Dedifferentiated amniotic fluid mesenchymal stem cell (primary cell): ENCODE measurements around the gene BFAR.
A peak's percentile ranks its signal among the peaks of the same experiment; 100 is the strongest.
"Not testable (repeated sequence)": the region's sequence is repeated elsewhere in the genome, so short reads cannot be mapped to it uniquely, and the experiment has no call there.

Experiments
- DNase-seq: peaks from one replicate; pipeline ENCODE4 v3.0.0-alpha.2; 2016; ENCODE audit errors: extremely low spot score

The BFAR gene, protein sequence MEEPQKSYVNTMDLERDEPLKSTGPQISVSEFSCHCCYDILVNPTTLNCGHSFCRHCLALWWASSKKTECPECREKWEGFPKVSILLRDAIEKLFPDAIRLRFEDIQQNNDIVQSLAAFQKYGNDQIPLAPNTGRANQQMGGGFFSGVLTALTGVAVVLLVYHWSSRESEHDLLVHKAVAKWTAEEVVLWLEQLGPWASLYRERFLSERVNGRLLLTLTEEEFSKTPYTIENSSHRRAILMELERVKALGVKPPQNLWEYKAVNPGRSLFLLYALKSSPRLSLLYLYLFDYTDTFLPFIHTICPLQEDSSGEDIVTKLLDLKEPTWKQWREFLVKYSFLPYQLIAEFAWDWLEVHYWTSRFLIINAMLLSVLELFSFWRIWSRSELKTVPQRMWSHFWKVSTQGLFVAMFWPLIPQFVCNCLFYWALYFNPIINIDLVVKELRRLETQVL

DNA sequence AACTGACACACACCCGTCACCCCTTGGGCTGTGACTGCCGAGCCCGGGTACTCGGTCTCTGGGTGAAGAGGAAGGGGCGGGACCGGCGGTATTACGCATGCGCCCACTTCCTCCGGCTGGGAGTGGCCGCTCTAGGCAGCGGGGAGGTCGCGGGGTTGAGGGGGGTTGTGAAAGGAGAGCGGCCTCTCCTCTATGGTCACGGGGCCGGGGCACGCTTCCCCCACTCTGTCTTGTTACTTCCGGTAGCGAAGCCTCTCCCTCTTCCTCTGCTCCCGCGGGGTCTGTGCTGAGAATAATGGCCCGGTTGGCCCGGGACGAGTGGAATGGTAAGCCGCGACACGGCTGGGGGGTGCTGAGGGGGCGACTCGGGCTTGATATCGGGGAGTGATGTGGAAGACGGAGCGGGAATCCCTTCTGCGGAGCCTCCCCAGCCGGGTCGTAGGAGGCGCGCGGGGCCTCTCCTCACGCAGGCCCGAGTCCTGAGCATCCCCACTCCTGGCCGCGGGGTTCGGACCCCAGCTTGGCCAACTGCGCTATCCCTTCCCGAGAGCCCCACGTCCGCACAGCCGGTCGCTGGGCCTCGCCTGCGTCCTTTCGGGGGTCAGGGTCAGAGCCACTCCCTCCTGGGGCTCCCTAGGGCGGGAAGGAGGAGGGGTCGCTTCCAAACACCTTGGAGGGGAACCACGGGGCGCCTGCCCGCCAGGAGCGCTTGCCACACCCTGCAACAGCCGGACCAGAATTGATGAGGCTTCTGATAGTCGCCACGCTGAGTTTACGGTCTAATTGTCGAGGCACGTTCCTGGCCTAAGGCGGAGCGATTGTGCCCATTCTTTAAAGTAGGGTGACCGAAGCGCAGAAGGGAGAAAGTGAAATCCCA is at the start of gene BFAR:
BFAR (plus strand) TSS at position 259 of the 877 bp plus-strand sequence. CDS start 11,396 bp downstream, outside the sequence.
- peak; percentile 90 for DNase-seq

DNA sequence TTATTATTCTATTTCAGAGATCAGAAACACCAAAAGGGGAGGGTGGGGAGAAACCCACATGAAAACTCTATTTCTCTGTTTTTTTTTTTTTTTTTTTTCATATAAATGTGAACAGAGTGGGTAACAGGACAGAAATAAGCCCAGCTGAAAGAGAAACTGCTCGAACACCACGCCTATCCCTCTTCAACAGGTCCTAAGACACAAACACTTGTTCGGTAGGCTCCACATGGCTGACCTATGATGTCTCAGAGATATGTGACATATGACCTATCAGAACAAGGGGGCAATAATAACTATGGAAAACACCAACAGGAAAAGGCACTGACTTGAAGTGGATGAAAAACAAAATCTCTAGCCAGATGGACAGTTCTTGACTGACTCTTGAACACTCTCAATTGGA is 47.5 kb upstream of the BFAR start:
- no peak for DNase-seq

DNA sequence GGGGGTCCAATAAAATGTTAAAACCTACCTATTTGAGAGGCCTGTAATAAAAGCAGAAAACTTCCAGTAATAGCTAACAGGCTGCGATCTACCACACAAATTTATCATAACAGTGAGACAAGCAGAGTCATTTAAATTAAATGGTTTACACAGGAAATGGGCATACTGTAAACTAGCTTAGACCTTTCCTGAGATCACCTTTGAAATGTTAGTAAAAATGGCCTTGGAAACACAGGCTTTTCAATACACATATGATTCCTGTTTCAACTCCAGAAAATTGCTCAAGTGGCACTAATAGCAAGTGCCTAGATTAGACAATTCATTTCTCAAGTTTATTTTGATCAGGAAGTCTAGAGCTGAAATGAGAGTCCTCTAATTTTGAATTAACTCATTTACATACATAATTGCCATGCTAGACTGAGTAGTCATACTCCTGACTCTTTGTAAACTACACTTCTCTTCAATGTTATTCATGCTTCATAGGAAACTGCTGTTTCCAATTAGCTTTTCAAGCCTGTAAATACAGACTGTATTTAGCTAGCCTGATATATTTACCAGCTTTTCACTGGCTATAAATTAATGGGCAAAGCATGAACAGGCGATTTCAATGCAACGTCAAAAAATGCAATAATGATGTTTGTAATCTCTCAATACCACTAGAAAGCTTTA is 46.0 kb upstream of the BFAR start:
- DNase-seq: no peak

DNA sequence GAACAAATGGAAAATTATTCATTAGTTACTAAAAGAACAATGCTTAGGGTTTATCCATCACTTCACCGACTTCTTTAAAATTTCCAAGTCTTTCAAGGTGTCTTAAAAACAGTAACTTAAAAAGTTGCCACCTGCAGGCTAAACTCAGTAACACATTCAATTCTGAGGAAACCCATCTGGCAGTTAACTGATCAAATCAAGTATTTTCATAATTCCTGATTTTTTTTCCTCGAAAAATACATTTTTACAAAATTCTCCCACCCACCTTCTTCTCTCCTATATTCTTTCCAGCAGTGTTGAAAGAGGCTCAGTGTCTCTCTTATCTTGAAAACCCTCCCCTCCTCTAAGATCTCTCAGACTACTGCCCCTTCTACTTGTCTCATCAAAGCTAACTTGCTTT is 32.6 kb upstream of the BFAR start:
- DNase-seq: peak; percentile 40

DNA sequence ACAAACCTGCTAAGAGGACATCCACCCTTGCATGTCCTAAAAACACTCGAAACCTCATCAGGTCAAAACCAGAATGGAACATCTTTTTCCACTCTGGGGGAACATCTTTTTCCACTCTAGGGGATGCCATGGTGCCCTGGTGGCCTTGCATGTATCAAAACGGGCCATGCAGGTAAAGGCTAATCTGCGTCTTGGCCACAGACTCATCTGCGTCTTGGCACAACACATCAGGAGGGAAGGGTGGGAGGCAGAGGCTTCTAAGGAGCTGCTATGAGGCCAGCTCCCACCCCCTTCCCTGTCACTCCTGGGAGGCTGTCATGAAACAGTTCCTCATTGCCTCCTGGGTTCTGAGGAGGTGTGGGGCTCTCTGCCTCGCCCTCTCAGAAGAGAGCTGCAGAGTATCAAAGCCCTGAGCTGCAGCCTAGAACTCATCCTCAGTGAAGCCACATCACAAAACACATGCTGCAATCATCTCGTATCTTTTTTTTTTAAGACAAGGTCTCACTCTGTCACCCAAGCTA is 30.2 kb upstream of the BFAR start:
- no peak for DNase-seq

DNA sequence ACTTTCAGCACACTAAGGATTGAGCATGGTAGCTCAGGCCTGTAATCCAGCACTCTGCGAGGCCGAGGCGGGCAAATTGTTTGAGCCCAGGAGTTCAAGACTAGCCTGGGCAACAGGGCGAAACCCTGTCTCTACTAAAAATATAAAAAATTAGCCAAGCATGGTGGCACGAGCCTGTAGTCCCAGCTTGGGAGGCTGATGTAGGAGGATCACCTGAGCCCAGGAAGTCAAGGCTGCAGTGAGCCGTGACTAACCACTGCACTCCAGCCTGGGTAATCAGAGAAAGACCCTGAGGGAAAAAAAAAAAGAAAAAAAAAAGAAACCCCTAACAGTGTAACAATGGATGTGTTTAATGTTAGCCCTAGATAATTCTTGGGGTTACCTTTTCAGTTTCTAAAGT is 26.6 kb upstream of the BFAR start:
- no peak for DNase-seq

DNA sequence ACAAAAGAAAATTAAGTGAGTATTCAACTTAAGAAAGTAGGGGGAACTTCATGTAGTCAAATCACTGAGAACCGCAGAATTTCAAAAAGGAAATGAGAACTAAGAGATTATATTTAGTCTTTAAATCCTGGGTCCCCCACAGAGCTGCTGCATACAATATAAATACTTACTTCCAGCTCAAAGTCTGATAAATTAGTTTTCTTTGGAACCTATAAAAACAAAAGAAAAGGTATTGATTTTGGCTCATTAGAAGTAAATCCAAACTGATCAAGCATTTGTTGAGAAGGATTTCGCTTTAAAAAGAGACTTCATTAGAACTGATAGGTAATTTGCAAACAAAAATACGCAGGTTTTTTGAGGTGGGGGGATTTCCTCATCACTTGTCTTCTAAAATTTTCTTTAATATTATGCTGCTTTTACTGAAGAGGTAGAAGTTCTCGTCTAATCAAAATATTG is 24.6 kb upstream of the BFAR start:
- DNase-seq: no peak

DNA sequence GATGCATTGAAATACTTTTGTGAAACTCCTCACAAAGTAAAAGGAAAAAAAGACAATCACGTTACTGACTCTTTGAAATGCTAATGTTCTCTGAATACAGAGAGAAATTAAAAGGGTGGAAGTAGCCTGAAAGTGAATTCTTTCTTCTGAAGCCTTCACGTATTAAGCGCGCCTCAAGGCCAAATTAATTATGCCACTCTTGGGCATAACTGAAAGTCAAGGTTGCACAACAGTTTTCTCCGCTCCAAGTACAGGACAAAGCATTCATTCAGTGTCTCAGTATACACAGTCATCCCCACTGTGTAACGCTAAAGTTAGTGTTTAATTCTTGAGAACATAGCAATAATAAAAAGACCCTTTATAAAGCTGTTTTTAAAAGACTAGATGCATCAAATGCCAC is 24.1 kb upstream of the BFAR start:
- DNase-seq: no peak

DNA sequence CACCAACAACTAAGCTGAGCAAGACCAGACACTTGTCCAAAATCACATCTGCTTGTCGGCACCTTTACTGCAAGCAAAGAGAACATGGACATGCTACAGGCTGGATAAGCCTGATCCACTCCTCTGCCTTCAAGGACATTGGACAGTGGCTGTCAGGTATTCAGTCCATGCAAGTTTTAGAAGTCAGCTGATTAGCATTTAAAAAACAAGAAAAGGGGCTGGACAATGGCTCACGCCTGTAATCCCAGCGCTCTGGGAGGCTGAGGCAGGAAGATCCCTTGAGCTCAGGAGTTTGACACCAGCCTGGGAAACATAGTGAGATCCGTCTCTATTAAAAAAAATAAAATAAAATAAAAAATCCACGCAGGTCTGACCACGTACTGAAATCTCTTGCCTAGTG is 23.0 kb upstream of the BFAR start:
- DNase-seq: no peak

DNA sequence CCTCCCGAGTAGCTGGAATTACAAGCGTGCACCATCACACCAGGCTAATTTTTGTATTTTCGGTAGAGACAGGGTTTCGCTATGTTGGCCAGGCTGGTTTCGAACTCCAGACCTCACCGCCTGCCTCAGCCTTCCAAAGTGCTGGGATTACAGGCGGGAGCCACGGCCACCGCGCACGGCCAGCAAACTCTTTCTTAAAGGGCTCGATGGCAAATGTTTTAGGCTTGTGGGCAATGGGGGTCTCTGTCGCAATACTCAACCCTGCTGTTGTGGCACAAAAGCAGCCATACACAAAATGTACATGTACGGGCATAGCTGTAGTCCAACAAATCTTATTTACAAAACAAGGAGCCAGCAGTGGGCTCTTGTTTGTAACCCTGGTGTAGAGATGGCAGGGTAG is 21.1 kb upstream of the BFAR start:
- DNase-seq: no peak

DNA sequence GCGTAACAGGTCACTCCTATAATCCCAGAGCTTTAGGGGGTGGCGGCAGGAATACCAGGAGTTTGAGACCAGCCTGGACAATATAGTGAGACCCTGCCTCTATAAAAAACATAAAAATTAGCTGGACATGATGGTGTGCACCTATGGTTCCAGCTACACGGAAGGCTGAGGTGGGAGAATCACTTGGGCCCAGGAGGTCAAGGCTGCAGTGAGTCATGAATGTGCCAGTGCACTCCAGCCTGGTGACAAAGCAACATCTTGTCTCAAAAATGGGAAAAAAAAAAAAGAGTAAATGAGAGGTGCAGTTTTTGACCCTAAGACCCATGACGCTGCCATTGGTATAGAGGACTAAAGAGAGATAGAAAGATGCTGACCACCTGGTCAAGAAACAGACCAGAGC is 18.8 kb upstream of the BFAR start:
- no peak for DNase-seq

DNA sequence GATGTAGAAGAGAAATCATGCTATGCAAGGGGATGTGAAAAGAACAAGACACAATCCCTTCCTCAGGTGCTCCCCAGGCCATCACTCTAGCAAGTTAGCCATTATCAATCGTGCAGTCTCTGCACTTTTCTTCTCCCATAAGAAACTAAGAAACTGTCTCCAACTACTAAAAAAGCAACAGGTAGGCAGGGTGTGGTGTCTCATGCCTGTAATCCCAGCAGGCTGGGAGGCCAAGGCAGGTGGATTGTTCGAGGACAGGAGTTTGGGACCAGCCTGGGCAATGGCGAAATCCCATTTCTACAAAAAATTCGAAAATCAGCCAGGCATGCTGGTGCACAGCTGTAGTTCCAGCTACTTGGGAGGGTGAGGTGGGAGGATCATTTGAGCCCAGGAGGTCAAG is 16.5 kb upstream of the BFAR start:
- DNase-seq: no peak

DNA sequence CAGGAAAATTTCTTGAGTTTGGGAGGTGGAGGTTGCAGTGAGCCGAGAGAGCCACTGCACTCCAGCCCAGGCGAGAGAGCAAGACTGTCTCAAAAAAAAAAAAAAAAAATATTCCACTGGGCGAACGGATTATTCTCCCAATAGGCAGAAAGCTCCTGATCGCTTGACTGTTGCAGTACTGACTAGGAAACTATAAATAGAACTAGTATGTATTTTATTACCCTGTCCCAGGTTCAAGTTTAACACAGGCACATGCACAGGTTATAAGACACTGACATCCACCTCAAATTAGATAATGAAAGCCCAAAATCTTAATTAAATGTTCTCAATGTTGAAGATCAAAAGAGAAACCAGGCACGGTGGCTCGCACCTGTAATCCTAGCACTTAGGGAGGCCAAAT is 14.2 kb upstream of the BFAR start:
- no peak for DNase-seq

DNA sequence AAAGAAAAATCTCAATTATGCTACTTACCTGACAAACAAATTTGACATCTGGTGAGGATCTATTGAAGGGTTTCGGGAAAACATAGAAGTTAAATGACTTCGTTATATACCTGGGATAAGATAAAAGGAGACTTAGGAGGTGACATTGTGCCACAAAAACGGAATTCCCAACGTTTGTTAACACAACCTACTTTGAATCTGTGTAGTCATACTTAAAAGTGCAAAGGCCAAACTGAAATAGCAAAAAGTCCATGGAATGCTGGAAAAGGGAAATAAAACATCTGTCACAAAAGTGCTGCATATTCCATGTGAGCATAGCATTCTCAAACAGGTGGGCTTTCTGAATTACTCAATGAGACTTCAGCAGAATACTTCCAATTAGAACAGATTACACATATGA is 5.7 kb upstream of the BFAR start:
- DNase-seq: no peak

DNA sequence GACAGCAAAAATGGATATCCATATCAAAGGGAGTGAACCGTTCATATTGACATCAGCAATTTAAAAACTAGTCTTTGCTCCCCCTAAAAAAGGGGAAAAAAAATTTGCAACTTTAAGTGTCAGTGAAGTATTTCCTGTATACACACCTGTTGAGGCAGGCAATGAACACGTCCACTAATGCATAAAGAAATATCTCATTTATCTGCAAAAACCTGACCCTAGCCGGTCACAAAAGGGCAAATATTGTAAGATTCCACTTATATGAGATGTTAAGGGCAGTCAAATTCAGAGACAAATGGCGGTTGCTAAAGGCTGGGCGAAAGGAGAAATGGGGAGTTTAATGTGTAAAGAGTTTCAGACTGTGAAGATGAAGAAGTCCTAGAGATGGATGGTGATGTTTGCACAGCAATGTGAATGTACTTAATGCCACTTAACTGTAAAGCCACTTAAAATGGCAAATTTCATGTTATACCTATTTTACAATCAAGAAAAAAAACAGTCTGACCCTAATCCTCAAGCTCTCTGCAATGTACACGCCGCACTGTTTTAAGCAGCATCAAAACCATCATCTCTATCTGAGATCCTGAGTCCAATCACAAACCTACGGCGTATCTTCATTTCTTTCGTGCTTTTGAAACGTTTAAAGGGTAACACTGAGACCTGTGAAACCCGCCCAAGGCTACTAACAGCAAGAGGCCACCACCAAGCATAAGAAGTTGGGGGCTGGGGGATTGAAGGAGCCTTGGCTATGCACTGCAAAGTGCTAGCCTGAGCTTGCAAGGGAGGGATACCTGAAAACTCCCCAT is 3.7 kb upstream of the BFAR start:
- DNase-seq: no peak

DNA sequence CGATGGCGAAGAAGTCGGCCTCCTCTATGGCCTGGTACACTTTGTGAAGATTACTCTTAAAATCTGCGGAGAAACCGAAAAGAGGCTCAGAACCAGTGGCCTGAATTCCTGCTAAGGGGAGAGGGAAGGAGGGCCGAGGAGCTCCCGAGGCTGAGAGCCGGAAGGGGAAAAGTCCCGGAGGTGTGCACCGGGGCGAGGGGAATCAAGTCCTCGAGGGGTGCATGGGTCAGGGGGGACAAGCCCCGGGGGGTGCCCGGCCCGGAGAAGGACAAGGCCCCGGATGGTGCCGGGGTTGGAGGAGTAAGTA is 3.2 kb upstream of the BFAR start:
- no peak for DNase-seq

DNA sequence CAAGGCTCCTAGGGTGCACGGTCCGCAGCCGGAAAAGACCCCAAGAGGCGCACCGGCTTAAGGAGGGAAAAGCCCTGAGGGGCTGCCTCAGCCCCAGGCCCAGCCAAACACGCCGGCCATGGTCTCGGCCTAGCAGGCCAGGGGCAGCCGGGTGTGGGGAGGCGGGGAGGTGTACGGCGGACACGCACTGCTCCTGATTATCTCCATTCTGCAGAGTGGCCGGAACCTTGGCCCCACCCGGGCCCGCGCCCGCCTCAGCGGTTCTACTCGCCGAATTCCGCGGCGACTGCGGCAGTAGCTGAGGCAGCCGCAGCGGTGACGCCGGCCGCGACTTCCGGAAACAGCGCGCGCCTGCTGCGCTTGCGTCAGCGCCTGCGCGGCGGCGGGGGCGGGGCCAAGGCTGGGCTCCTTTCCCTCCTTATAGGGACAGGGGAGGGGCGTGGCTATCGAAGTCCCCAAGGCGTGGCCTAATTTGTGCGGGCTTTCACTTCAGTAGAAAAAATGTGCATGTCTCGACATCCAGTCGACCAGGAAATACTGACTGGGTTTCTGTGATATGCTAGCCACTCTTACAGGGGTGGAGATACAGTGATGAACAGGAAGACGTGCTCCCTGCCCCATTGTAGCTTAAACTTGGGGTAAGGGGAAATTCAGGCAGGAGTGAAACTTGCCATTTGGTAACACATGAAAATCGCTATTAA is 2.7 kb upstream of the BFAR start, which contains the start of gene PARN:
PARN (minus strand) TSS at position 342 of the 701 bp plus-strand sequence; CDS start at position 207, 135 bp downstream.
- DNase-seq: peak; percentile 94

DNA sequence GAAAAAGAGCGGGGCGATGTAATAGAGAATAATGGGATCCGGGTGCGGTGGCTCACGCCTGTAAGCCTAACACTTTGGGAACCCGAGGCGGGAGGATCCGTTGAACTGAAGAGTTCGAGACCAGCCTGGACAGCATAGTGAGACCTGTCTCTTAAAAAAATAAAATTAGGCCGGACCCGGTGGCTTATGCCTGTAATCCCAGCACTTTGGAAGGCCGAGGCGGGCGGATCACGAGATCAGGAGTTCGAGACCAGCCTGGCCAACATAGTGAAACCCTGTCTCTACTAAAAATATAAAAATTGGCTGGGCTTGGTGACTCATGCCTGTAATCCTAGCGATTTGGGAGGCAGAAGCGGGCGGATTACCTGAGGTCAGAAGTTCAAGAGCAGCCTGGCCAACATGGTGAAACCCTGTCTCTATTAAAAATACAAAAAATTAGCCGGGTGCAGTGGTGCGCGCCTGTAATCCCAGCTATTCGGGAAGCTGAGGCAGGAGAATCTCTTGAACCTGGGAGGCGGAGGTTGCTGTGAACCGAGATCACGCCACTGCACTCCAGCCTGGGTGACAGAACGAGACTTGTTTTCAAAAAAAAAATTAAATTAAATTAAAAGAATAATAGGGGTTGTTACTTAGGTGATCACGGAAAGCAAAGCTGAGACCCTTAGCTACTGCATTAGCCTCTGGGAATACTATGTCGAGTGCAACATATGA is 2.0 kb upstream of the BFAR start:
- not testable (repeated sequence) for DNase-seq

DNA sequence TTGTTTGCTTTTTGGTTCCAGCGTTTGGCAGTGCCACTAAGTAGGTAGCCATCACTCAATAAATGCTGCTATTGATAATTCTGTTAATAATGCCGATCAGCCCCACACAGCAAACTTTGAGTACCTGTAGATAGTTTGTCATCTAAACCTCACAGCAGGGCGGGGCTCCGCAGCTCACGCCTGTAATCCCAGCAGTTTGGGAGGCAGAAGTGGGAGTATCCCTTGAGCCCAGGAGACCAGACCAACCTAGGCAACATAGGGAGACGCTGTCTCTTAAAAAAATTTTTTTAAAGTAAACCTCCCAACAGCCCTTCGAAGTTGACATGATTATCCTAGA is 1.6 kb downstream of the BFAR start:
- no peak for DNase-seq
